Subcutaneous abdominal adipose tissue (tissue), 5 donors: ENCODE measurements around the gene ERC2.

Experiments
- H3K27ac ChIP-seq: one replicate; pipeline ENCODE4 v1.7.0; 2013; ENCODE audit warnings: low read depth, mild to moderate bottlenecking, inconsistent platforms, low read length, moderate library complexity
- H3K27me3 ChIP-seq, 5 donors: one replicate each; pipeline ENCODE4 v1.7.0; 2013; ENCODE audit warnings: low read length in 5 of 5, inconsistent platforms in 1 of 5; ENCODE audit not compliant: control insufficient read depth in 5 of 5, insufficient read depth in 4 of 5
- H3K36me3 ChIP-seq, 5 donors: one replicate each; pipeline ENCODE4 v1.7.0; 2013; ENCODE audit warnings: low read length in 5 of 5; ENCODE audit not compliant: control insufficient read depth in 5 of 5, insufficient read depth in 5 of 5
- H3K4me1 ChIP-seq, 5 donors: one replicate each; pipeline ENCODE4 v1.7.0; 2013; ENCODE audit warnings: low read length in 5 of 5, mild to moderate bottlenecking in 3 of 5, moderate library complexity in 1 of 5; ENCODE audit not compliant: control insufficient read depth in 5 of 5, insufficient read depth in 5 of 5
- H3K4me3 ChIP-seq, 5 donors: one replicate each; pipeline ENCODE4 v1.7.0; 2013; ENCODE audit warnings: low read length in 5 of 5, low read depth in 1 of 5
- H3K9ac ChIP-seq, 5 donors: one replicate each; pipeline ENCODE4 v1.7.0; 2013; ENCODE audit warnings: low read length in 5 of 5, mild to moderate bottlenecking in 4 of 5, moderate library complexity in 3 of 5
- H3K9me3 ChIP-seq, 5 donors: one replicate each; pipeline ENCODE4 v1.7.0; 2013; ENCODE audit warnings: low read length in 5 of 5; ENCODE audit not compliant: control insufficient read depth in 5 of 5
- donor health status: healthy.
- donor health status: healthy.
- donor health status: healthy.
- donor health status: healthy.
- donor health status: healthy.

The ERC2 gene

DNA sequence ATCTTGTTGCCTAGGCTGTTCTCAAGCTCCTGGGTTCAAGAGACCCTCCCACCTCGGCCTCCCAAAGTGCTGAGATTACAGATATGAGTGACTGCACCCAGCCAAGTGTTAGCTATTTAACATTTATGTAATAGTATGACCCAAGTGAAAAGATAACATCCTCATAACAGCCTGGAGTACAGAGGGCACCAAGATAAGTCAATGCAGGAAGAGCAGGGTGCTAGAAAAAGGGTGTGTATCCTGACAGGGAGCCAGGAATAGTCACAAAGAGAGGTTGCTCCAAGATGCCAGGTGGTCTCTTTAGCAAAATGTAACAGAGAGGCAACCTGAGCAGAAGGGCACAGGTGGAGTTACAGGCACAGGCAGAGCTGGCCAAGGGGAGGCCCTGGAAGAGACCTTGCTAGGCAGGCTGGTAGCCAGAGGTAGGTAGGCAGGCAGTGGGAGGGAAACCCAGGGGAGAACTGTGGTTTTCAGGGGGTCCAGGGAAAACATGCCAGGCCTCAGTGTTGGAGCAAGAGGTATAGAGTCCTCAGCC lies 277.4 kb downstream of the ERC2 start:
- Histone ChIP-seq H3K27ac (no peak overlapping the region), H3K9me3 (no peaks in the 10 kb centered on the region), H3K27me3 (peaks cover 0 to 3% (median 0%) of the 10 kb centered on the region in 5 donors), H3K4me1 (no peaks in the 10 kb centered on the region), H3K4me3 (no peak overlapping the region), H3K9ac (no peak overlapping the region), H3K36me3 (no peaks in the 10 kb centered on the region)

DNA sequence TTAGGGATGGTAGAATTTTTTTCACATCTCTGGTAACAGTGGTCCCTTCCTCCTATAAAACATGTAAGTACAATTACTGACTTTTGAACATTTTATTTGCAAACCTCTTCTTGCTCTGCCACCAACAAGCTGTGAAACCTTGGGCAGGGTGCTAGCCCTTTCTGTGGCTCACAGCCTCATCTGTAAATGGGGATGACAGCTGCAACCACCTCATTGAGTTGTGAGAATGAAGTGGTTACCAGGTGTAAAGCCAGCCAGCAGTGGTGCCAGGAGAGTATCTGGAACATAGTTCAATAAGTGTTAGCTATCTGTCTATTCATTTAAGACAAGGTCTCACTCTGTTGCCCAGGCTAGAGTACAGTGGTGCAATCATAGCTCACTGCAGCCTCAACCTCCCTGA lies 278.1 kb downstream of the ERC2 start:
- Histone ChIP-seq H3K27ac (no peak overlapping the region), H3K9ac (no peak overlapping the region), H3K4me3 (no peak overlapping the region), H3K9me3 (no peaks in the 10 kb centered on the region), H3K27me3 (peaks cover 0 to 3% (median 0%) of the 10 kb centered on the region in 5 donors), H3K36me3 (no peaks in the 10 kb centered on the region), H3K4me1 (no peaks in the 10 kb centered on the region)

DNA sequence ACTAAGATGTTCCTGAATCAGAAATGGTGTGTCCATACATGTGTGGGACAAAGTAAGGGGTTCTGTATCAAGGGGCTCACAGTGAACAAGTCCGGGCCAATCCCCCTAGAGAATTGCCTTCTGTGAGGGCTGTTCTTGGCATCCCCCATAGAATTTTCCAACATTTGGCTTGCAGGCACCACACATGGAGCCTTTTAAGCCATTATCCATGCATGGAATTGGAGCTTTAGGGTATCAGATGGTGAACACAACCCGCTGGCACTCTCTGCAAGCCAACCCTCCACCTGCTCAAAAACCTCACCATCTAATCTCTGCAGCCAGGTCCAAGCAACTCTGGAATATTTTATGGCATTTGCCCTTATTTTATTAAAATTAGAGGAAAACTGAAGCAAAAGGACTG lies 278.7 kb downstream of the ERC2 start:
- no peaks in the 10 kb centered on the region for H3K36me3 ChIP-seq
- no peak overlapping the region for H3K4me3 ChIP-seq
- peaks cover 0 to 3% (median 0%) of the 10 kb centered on the region in 5 donors for H3K27me3 ChIP-seq
- no peaks in the 10 kb centered on the region for H3K9me3 ChIP-seq
- H3K27ac ChIP-seq = no peak overlapping the region
- no peaks in the 10 kb centered on the region for H3K4me1 ChIP-seq
- H3K9ac ChIP-seq = no peak overlapping the region

DNA sequence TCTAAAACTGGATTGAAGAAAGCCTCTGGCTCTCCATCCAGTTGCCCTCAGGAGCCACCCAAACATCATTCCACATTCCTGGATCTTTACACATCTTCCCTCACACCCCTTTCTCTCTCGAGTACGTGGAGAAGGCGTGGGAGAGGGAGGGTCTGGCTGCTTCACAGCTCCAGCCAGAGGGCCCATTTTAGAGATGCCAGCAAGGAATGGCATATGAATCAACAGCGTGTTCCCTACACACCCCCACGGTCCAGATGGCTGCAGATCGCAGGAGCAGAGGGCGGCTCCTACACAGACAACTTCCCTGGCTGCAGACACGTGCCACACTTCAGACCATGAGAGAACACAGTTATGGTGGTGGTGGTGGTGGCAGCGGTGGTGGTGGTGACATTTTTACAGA lies 280.1 kb downstream of the ERC2 start:
- Histone ChIP-seq H3K4me3 (no peak overlapping the region), H3K9ac (no peak overlapping the region), H3K27me3 (peaks cover 0 to 3% (median 0%) of the 10 kb centered on the region in 5 donors), H3K4me1 (no peaks in the 10 kb centered on the region), H3K36me3 (no peaks in the 10 kb centered on the region), H3K27ac (no peak overlapping the region), H3K9me3 (no peaks in the 10 kb centered on the region)

DNA sequence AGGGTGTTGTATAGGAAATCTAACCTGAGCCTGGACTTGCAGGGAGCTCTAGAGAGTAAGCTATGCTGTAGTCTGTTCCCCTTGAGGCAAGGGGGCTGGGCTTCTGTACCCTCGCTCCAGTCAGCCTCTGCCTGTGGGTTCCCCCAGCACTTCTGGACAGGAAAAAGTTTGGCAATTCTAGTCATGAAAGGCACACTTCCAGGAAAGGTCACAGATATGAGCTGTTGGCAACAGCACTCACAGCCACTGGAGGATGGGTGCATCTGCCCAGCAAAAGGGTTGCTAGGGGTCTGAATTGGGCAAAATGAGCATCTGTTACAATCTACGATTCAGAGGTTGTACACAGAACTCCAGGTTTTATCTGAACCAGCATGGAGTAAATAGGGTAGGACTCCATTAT lies 281.2 kb downstream of the ERC2 start:
- Histone ChIP-seq H3K36me3 (no peaks in the 10 kb centered on the region), H3K27ac (no peak overlapping the region), H3K4me1 (no peaks in the 10 kb centered on the region), H3K27me3 (peaks cover 0 to 3% (median 0%) of the 10 kb centered on the region in 5 donors), H3K9me3 (no peaks in the 10 kb centered on the region), H3K4me3 (no peak overlapping the region), H3K9ac (no peak overlapping the region)

DNA sequence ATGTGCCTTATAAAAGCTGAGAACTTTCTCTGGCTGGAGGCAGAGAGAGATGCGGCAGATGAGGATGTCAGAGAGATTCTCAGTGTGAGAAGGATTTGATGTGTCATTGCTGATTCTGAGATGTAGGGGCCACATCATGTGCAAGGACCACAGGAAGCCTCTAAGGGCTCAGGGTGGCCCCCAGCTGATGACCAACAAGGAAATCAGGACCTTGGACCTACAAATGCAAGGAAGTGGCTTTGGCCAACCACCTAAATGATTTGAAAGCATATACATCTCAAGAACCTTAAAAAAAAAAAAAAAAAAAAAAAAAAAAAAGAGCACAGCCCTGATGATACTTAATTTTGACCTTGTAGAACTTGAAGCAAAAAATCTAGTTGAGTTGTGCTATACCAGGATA lies 282.4 kb downstream of the ERC2 start:
- Histone ChIP-seq H3K27ac (no peak overlapping the region), H3K4me1 (no peaks in the 10 kb centered on the region), H3K9me3 (no peaks in the 10 kb centered on the region), H3K4me3 (no peak overlapping the region), H3K9ac (no peak overlapping the region), H3K36me3 (no peaks in the 10 kb centered on the region), H3K27me3 (peaks cover 0 to 3% (median 0%) of the 10 kb centered on the region in 5 donors)

DNA sequence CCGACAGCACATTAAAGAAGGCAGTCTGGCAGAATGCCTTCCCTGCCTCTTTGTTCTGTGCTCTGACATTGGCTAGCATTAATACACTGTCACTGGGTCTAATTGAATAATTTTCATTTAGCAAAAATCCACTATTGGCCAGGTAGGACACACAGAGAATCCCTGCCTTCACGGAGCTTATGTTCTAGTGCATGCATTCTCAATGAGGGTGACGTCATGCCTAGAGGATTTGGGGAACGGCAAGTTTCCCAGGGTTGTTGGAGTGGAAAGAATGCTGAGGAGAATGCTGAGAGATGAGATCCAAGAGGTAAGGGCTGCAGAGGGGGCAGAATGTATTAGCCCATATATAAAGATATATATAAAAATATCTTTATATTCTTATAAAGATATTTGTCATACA lies 284.7 kb downstream of the ERC2 start:
- H3K9ac ChIP-seq = no peak overlapping the region
- no peak overlapping the region for H3K4me3 ChIP-seq
- H3K9me3 ChIP-seq = no peaks in the 10 kb centered on the region

DNA sequence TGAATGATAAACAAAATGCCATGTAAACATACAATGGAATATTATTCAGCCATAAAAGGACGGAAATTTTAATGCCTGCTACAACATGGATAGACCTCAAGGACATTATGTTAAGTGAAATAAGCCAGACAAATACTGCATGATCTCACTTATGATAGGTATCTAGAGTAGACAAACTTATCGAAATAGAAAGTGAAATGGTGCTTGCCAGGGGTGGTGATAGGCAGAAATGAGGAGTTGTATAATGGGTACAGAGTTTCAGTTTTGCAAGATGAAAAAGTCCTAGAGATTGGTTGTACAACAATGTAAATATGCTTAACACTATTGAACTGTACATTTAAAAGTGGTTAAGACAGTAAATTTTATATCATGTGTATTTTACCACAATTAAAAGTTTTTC lies 287.8 kb downstream of the ERC2 start:
- no peaks in the 10 kb centered on the region for H3K36me3 ChIP-seq
- no peaks in the 10 kb centered on the region for H3K9me3 ChIP-seq
- no peak overlapping the region for H3K9ac ChIP-seq
- H3K4me1 ChIP-seq = no peaks in the 10 kb centered on the region
- H3K27ac ChIP-seq = no peak overlapping the region
- H3K27me3 ChIP-seq = no peaks in the 10 kb centered on the region
- no peak overlapping the region for H3K4me3 ChIP-seq

More for the DNA sequence above, 284.7 kb downstream of the ERC2 start:
- no peak overlapping the region for H3K27ac ChIP-seq
- H3K36me3 ChIP-seq = no peaks in the 10 kb centered on the region
- no peaks in the 10 kb centered on the region for H3K4me1 ChIP-seq
- peaks cover 0 to 3% (median 0%) of the 10 kb centered on the region in 5 donors for H3K27me3 ChIP-seq

DNA sequence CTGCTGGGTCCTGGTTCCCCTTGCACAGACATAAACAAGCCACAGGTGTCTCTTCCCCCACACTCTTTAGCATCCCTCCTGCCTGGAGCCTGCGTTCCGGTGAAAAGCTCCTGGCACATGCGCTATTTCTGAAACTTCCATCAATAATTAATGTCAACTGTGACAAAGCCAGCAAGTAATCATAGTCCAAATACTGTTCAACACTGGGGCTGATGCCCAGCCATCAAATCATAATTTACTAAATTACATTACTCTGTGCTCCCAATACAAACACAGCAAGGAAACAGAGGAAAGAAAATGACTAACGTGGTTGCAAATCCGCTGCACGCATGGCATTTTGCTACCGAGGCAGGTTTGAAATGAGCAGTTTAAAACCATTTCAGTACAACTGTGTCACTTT lies 294.7 kb downstream of the ERC2 start:
- Histone ChIP-seq H3K27ac (no peak overlapping the region), H3K4me3 (no peak overlapping the region), H3K9ac (no peak overlapping the region), H3K36me3 (no peaks in the 10 kb centered on the region), H3K9me3 (no peaks in the 10 kb centered on the region), H3K4me1 (no peaks in the 10 kb centered on the region), H3K27me3 (peaks cover 0 to 6% (median 0%) of the 10 kb centered on the region in 5 donors)

DNA sequence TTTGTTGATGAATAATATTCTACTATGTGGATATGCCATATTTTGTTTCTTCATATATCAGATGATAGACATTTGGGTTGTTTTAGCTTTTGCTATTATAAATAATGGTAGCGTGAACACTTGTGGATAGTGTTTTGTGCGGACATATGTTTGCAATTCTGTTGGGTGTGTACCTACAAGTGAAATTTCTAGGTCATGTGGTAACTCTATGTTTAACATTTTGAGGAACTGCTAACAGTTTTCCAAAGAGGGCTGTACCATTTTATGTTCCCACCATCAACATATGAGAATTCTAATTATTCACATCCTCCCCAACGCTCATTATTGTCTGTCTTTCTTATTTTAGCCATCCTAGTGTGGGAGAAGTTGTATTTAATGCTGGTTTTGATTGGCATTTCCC lies 303.8 kb downstream of the ERC2 start:
- peaks cover 0 to 6% (median 0%) of the 10 kb centered on the region in 5 donors for H3K9me3 ChIP-seq
- no peak overlapping the region for H3K9ac ChIP-seq
- no peaks in the 10 kb centered on the region for H3K27me3 ChIP-seq
- no peak overlapping the region for H3K27ac ChIP-seq
- no peaks in the 10 kb centered on the region for H3K4me1 ChIP-seq
- no peak overlapping the region for H3K4me3 ChIP-seq
- no peaks in the 10 kb centered on the region for H3K36me3 ChIP-seq
